Left forelimb (tissue), 1 donor: ENCODE data around the gene SMIM41.

Experiments used
- DNase-seq: peaks from one replicate; pipeline ENCODE4 v3.0.0-alpha.2; 2018; ENCODE audit warnings: low spot score

Gene SMIM41

GRCh38 chr12:52050758-52051541, 28.6 kb upstream of the SMIM41 start, which contains the start of gene NR4A1:
TSS of gene NR4A1 (plus strand) at chr12:52051442. CDS start at chr12:52054329, 2,887 bp downstream.
- peak; percentile 97 for DNase-seq

- DNase-seq, result peak; percentile 63
Measured at GRCh38 chr12:52052468-52053186, 26.9 kb upstream of the SMIM41 start.

GRCh38 chr12:52053536-52054209, 25.8 kb upstream of the SMIM41 start:
- DNase-seq, result no peak

- DNase-seq, result peak; percentile 63
Measured at GRCh38 chr12:52054231-52054832, 25.2 kb upstream of the SMIM41 start.

GRCh38 chr12:52054833-52055730, 24.4 kb upstream of the SMIM41 start:
- peak; percentile 67 for DNase-seq

GRCh38 chr12:52055731-52056711, 23.5 kb upstream of the SMIM41 start:
- DNase-seq, result peak; percentile 64

GRCh38 chr12:52056801-52057637, 22.5 kb upstream of the SMIM41 start:
- DNase-seq, result no peak

GRCh38 chr12:52057638-52058576, 21.6 kb upstream of the SMIM41 start:
- DNase-seq, result no peak

GRCh38 chr12:52058631-52059361, 20.7 kb upstream of the SMIM41 start:
- DNase-seq, result no peak

- no peak for DNase-seq
Measured at GRCh38 chr12:52059582-52060497, 19.7 kb upstream of the SMIM41 start.

- no peak for DNase-seq
Measured at GRCh38 chr12:52060498-52061177, 18.9 kb upstream of the SMIM41 start.

- no peak for DNase-seq
Measured at GRCh38 chr12:52061470-52062166, 17.9 kb upstream of the SMIM41 start.

- DNase-seq, result no peak
Measured at GRCh38 chr12:52062167-52063081, 17.1 kb upstream of the SMIM41 start.
